Neural progenitor cell (in vitro differentiated cells): ENCODE measurements around the gene QARS1. TPM values are rescaled to one million over a fixed set of nuclear protein-coding genes. Genes with fewer than 3 reads are reported as not detected.

Experiments used
- DNase-seq: peaks from one replicate; pipeline ENCODE4 v3.0.0-alpha.2; 2016; ENCODE audit warnings: low spot score
- H2AFZ ChIP-seq: fragments of 200-600 bp; sonication (generic); replicated peaks from 2 replicates; pipeline ENCODE4 v1.6.1; 2016; ENCODE audit warnings: antibody characterized with exemption
- H3F3A ChIP-seq: fragments of 200-600 bp; sonication (generic); 2 replicates; pipeline ENCODE4 v1.6.1; 2016; ENCODE audit warnings: antibody characterized with exemption, low read depth
- H3K27ac ChIP-seq: fragments of 200-600 bp; sonication (generic); 2 replicates; pipeline ENCODE4 v1.5.1; 2016; ENCODE audit warnings: mild to moderate bottlenecking
- H3K27me3 ChIP-seq: fragments of 200-600 bp; sonication (generic); 2 replicates; pipeline ENCODE4 v1.6.1; 2016; ENCODE audit warnings: mild to moderate bottlenecking, moderate library complexity
- H3K36me3 ChIP-seq: fragments of 200-600 bp; sonication (generic); 2 replicates; pipeline ENCODE4 v1.5.1; 2016
- H3K4me1 ChIP-seq: fragments of 200-600 bp; sonication (generic); 2 replicates; pipeline ENCODE4 v1.6.1; 2016; ENCODE audit warnings: mixed run types
- H3K4me2 ChIP-seq: fragments of 200-600 bp; sonication (generic); 2 replicates; pipeline ENCODE4 v1.6.1; 2016
- H3K4me3 ChIP-seq: fragments of 200-600 bp; sonication (generic); 2 replicates; pipeline ENCODE4 v1.5.1; 2016
- H3K79me2 ChIP-seq: fragments of 200-600 bp; sonication (generic); 2 replicates; pipeline ENCODE4 v1.6.1; 2016; ENCODE audit warnings: low read depth
- H3K9ac ChIP-seq: fragments of 200-600 bp; sonication (generic); 2 replicates; pipeline ENCODE4 v1.6.1; 2016
- H3K9me3 ChIP-seq: fragments of 200-600 bp; sonication (generic); 2 replicates; pipeline ENCODE4 v1.5.1; 2016; ENCODE audit warnings: low read depth
- H4K20me1 ChIP-seq: fragments of 200-600 bp; sonication (generic); 2 replicates; pipeline ENCODE4 v1.6.1; 2016; ENCODE audit warnings: low read depth
- H3K27ac Mint-ChIP-seq: 3 replicates; pipeline ENCODE4 v1.8.0; 2021; ENCODE audit warnings: mixed read lengths
- H3K27me3 Mint-ChIP-seq: 2 replicates; pipeline ENCODE4 v1.8.0; 2022; ENCODE audit warnings: low read depth, mild to moderate bottlenecking, inconsistent platforms, moderate library complexity, mixed read lengths; ENCODE audit not compliant: insufficient read depth
- H3K36me3 Mint-ChIP-seq: 3 replicates; pipeline ENCODE4 v1.8.0; 2021; ENCODE audit warnings: mixed read lengths
- H3K4me1 Mint-ChIP-seq: 3 replicates; pipeline ENCODE4 v1.8.0; 2021; ENCODE audit warnings: mixed read lengths
- H3K4me3 Mint-ChIP-seq: 3 replicates; pipeline ENCODE4 v1.8.0; 2021; ENCODE audit warnings: mild to moderate bottlenecking, moderate library complexity, mixed read lengths
- H3K9me3 Mint-ChIP-seq: 3 replicates; pipeline ENCODE4 v1.8.0; 2020; ENCODE audit warnings: mixed read lengths
- EZH2 ChIP-seq: fragments of 200-600 bp; sonication (generic); IDR thresholded peaks from 2 replicates; pipeline ENCODE4 v1.6.1; 2017; ENCODE audit warnings: antibody characterized with exemption, mild to moderate bottlenecking, moderate library complexity
- EZH2phosphoT487 ChIP-seq: fragments of 200-600 bp; sonication (generic); IDR thresholded peaks from 2 replicates; pipeline ENCODE4 v1.6.1; 2017; ENCODE audit warnings: antibody characterized with exemption
- total RNA-seq: library from RNA; depleted of rRNA; stranded (reverse); fragments of >200 nt; gene quantifications from 2 replicates; pipeline ENCODE4 v1.2.3, GENCODE V29; 2015; ENCODE audit warnings: low replicate concordance
- TF ChIP-seq, protein P1 (sequence below): fragments of 200-600 bp; sonication (generic); IDR thresholded peaks from 2 replicates; pipeline ENCODE4 v1.5.1; 2017; ENCODE audit warnings: antibody characterized with exemption, mild to moderate bottlenecking

QARS1 gene
- total RNA-seq, 1 donor from 2014 or later, result 240 TPM

DNA sequence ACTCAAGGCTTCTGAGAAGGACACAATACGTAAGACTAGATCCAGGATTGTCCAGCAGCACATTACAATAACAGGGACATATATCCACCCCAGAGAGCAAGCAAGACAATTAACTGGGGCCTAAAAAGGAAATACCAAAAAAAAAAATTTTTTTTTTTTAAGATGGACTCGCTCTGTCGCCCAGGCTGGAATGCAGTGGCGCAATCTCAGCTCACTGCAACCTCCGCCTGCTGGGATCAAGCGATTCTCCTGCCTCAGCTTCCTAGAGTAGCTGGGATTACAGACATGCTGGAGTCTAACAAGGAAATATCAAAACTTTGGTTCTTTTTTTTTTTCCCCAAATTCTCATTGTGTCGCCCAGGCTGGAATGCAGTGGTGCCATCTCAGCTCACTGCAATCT, 46.5 kb downstream of the QARS1 start:
- Histone ChIP-seq H4K20me1 (peaks cover 4% of the 10 kb centered on the region), H3F3A (no peaks in the 10 kb centered on the region), H3K79me2 (peaks cover 46% of the 10 kb centered on the region), H2AFZ (no peak overlapping the region), H3K27ac (no peak overlapping the region), H3K4me1 (no peaks in the 10 kb centered on the region), H3K4me3 (no peak overlapping the region), H3K9me3 (no peaks in the 10 kb centered on the region), H3K9ac (no peak overlapping the region), H3K27me3 (no peaks in the 10 kb centered on the region), H3K4me2 (no peak overlapping the region), H3K36me3 (no peaks in the 10 kb centered on the region)
- DNase-seq, result no peak
- Mint-ChIP-seq H3K27me3 (peaks cover 3% of the 10 kb centered on the region), H3K27ac (peak overlapping the region; percentile 25), H3K36me3 (peaks cover 28% of the 10 kb centered on the region), H3K4me1 (no peaks in the 10 kb centered on the region), H3K4me3 (no peak overlapping the region), H3K9me3 (no peaks in the 10 kb centered on the region)
- TF ChIP-seq EZH2phosphoT487 (no peak), EZH2 (no peak)
- TF ChIP-seq, protein P1, sequence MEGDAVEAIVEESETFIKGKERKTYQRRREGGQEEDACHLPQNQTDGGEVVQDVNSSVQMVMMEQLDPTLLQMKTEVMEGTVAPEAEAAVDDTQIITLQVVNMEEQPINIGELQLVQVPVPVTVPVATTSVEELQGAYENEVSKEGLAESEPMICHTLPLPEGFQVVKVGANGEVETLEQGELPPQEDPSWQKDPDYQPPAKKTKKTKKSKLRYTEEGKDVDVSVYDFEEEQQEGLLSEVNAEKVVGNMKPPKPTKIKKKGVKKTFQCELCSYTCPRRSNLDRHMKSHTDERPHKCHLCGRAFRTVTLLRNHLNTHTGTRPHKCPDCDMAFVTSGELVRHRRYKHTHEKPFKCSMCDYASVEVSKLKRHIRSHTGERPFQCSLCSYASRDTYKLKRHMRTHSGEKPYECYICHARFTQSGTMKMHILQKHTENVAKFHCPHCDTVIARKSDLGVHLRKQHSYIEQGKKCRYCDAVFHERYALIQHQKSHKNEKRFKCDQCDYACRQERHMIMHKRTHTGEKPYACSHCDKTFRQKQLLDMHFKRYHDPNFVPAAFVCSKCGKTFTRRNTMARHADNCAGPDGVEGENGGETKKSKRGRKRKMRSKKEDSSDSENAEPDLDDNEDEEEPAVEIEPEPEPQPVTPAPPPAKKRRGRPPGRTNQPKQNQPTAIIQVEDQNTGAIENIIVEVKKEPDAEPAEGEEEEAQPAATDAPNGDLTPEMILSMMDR, result no peak

DNA sequence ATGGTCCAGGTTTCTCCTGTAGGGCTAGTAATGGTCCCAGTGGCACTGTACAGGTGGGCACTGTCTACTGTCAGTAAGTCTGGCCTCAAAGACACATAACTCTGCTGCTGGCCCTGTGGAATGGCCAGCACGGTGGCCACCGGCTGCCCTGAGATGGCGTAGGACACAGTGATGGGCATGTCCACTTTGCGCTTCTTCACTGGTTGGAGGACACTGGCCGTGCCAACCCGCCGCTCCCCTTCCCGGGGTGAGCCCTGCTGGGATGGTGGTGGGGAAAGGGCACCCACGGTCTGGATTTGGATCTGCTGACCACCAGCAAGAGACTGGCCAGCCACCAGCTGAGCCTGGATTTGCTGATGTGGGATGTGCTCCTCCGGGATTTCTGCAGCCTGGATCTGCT, 47.3 kb downstream of the QARS1 start:
- no peaks in the 10 kb centered on the region for H3K9me3 Mint-ChIP-seq
- no peaks in the 10 kb centered on the region for H3K9me3 ChIP-seq
- no peak overlapping the region for H3K4me2 ChIP-seq
- no peaks in the 10 kb centered on the region for H3K27me3 ChIP-seq
- H3K4me3 ChIP-seq, result no peak overlapping the region
- H3F3A ChIP-seq, result no peaks in the 10 kb centered on the region
- no peak overlapping the region for H3K27ac ChIP-seq
- no peak for DNase-seq
- no peak overlapping the region for H3K9ac ChIP-seq
- TF ChIP-seq EZH2phosphoT487 (no peak), EZH2 (no peak)
- TF ChIP-seq, protein P1, result no peak
- H4K20me1 ChIP-seq, result peaks cover 3% of the 10 kb centered on the region
- peaks cover 31% of the 10 kb centered on the region for H3K36me3 Mint-ChIP-seq
- no peaks in the 10 kb centered on the region for H3K4me1 Mint-ChIP-seq
- H2AFZ ChIP-seq, result no peak overlapping the region
- H3K36me3 ChIP-seq, result no peaks in the 10 kb centered on the region
- peaks cover 3% of the 10 kb centered on the region for H3K27me3 Mint-ChIP-seq
- H3K27ac Mint-ChIP-seq, result no peak overlapping the region
- H3K4me3 Mint-ChIP-seq, result no peak overlapping the region
- peaks cover 45% of the 10 kb centered on the region for H3K79me2 ChIP-seq
- no peaks in the 10 kb centered on the region for H3K4me1 ChIP-seq

DNA sequence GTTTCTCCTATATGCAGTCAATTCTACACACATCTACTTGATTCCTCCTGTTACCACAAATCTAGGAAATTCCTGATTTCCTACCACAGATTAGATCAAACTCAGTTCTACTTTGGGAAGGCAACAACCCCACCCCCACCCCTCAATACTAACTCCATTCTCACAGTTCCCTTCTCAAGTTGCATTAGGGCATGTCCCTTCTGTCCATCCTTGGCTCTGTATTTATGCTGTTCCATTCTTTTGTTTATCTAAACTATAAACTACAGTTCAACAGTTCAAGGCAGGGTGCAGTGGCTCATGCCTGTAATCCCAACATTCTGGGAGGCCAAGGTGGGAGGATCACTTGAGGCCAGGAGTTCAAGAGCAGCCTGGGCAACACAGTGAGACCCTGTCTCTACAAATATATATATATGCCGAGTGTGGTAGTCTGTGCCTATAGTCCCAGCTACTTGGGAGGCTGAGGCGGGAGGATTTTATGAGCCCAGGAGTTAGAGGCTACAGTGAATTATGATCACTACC, 50.2 kb downstream of the QARS1 start:
- Histone ChIP-seq H3K9ac (no peak overlapping the region), H3K27me3 (no peaks in the 10 kb centered on the region), H4K20me1 (peaks cover 19% of the 10 kb centered on the region), H3K4me1 (no peaks in the 10 kb centered on the region), H3K9me3 (no peaks in the 10 kb centered on the region), H3K4me3 (no peak overlapping the region), H2AFZ (no peak overlapping the region), H3F3A (no peaks in the 10 kb centered on the region), H3K4me2 (no peak overlapping the region), H3K27ac (no peak overlapping the region), H3K79me2 (peaks cover 30% of the 10 kb centered on the region), H3K36me3 (peaks cover 5% of the 10 kb centered on the region)
- no peaks in the 10 kb centered on the region for H3K27me3 Mint-ChIP-seq
- no peaks in the 10 kb centered on the region for H3K4me1 Mint-ChIP-seq
- H3K27ac Mint-ChIP-seq, result no peak overlapping the region
- H3K36me3 Mint-ChIP-seq, result peaks cover 46% of the 10 kb centered on the region
- H3K9me3 Mint-ChIP-seq, result no peaks in the 10 kb centered on the region
- no peak overlapping the region for H3K4me3 Mint-ChIP-seq
- TF ChIP-seq, protein P1, result no peak
- TF ChIP-seq EZH2phosphoT487 (no peak), EZH2 (no peak)
- no peak for DNase-seq
